ENCODE results near the gene UBE2L5. TPM values are rescaled to one million over a fixed set of nuclear protein-coding genes. Genes with fewer than 3 reads are reported as not detected.

Gene UBE2L5
- total and polyA plus RNA-seq, 2 experiments from 2014 or later: 0.06 TPM; not detected in 1

DNA sequence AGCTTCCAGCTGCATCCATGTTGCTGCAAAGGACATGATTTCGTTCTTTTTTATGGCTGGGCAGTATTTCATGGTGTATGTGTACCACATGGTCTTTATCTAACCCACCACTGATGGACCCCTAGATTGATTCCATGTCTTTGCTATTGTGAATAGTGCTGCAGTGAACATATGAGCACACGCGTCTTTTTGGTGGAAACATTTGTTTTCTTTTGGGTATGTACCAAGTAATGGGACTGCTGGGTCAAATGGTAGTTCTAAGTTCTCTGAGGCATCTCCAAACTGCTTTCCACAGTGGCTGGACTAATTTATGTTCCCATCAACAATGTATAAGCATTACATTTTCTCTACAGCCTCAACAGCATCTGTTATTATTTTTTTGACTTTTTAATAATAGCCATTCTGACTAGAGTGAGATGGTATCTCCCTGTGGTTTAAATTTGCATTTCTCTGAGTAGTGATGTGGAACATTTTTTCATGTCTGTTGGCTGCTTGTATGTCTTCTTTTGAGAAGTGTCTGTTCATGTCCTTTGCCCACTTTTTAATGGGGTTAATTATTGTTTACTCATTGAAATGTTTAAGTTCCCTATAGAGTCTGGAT, 6.8 kb upstream of the UBE2L5 start:
- H3K4me3 ChIP-seq: no peak overlapping the region
- no peak for TF ChIP-seq CTCF (IDR thresholded peaks at IDR 0.05; ENCODE audit: low read depth, low read length)
- H3K27me3 ChIP-seq: no peaks in the 10 kb centered on the region
- no peaks in the 10 kb centered on the region for H3K9me3 ChIP-seq (ENCODE audit: low read depth)
- H3K27ac ChIP-seq: no peak overlapping the region
- peaks cover 13% of the 10 kb centered on the region for H3K4me1 ChIP-seq (ENCODE audit: low read depth)
- DNase-seq (ENCODE audit: low read depth in 1 of 2, low spot score in 1 of 2): no peak
- H3K36me3 ChIP-seq: no peaks in the 10 kb centered on the region

GRCh38 chr13:30416471-30416870, 5.8 kb upstream of the UBE2L5 start:
- Histone ChIP-seq H3K27ac (peak overlapping the region; percentile 49), H3K36me3 (no peaks in the 10 kb centered on the region), H3K4me3 (no peak overlapping the region), H3K4me1 (ENCODE audit: low read depth) (peaks cover 13% of the 10 kb centered on the region), H3K27me3 (no peaks in the 10 kb centered on the region), H3K9me3 (ENCODE audit: low read depth) (no peaks in the 10 kb centered on the region)
- no peak for DNase-seq (ENCODE audit: low read depth in 1 of 2, low spot score in 1 of 2)
- TF ChIP-seq CTCF (IDR thresholded peaks at IDR 0.05; ENCODE audit: low read depth, low read length): no peak

GRCh38 chr13:30418075-30418716, 4.1 kb upstream of the UBE2L5 start:
- H3K9me3 ChIP-seq (ENCODE audit: low read depth): no peaks in the 10 kb centered on the region
- H3K4me1 ChIP-seq (ENCODE audit: low read depth): peaks cover 13% of the 10 kb centered on the region
- no peak for TF ChIP-seq CTCF (IDR thresholded peaks at IDR 0.05; ENCODE audit: low read depth, low read length)
- no peak overlapping the region for H3K27ac ChIP-seq
- no peaks in the 10 kb centered on the region for H3K27me3 ChIP-seq
- H3K4me3 ChIP-seq: no peak overlapping the region
- no peaks in the 10 kb centered on the region for H3K36me3 ChIP-seq
- DNase-seq (ENCODE audit: low read depth in 1 of 2, low spot score in 1 of 2): no peak

DNA sequence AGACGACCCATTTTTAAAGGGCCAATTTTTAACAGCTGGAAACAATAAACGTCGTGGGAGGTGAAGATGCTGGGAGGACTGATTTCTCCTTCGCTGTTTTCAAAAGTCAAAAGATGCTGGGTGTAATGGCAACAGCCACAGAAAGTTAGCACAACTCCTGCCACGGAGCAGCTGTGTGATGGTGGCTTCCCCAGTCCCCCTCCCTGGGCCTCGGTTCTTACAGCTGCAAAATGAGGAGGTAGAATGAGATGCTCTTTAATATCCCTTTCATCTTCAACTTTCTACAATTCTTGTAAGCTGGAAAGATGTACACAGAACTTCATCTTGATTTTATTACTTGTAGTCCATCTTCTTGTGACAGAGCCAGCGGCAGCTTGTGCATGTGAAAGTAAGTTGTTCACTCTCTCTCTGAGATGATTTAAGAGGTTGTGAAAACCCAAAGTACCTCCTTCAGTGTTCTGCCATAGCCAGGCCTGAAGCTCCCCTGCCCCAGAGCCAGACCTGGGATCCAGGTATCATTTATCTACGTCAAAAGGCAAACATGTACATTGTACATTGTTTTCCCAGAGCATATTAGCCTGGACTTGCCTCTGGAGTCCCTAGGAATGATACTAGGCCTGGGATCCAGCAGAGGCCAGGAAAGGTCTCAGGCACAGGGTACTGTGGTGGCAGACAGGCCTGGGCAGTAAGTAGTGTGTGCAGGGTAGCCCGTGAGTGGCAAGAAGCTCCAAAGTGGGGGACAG, 3.4 kb upstream of the UBE2L5 start:
- no peak overlapping the region for H3K4me3 ChIP-seq
- H3K36me3 ChIP-seq: no peaks in the 10 kb centered on the region
- no peak overlapping the region for H3K27ac ChIP-seq
- H3K9me3 ChIP-seq (ENCODE audit: low read depth): no peaks in the 10 kb centered on the region
- H3K4me1 ChIP-seq (ENCODE audit: low read depth): peaks cover 13% of the 10 kb centered on the region
- H3K27me3 ChIP-seq: no peaks in the 10 kb centered on the region
- no peak for DNase-seq (ENCODE audit: low read depth in 1 of 2, low spot score in 1 of 2)
- TF ChIP-seq CTCF (IDR thresholded peaks at IDR 0.05; ENCODE audit: low read depth, low read length): no peak

DNA sequence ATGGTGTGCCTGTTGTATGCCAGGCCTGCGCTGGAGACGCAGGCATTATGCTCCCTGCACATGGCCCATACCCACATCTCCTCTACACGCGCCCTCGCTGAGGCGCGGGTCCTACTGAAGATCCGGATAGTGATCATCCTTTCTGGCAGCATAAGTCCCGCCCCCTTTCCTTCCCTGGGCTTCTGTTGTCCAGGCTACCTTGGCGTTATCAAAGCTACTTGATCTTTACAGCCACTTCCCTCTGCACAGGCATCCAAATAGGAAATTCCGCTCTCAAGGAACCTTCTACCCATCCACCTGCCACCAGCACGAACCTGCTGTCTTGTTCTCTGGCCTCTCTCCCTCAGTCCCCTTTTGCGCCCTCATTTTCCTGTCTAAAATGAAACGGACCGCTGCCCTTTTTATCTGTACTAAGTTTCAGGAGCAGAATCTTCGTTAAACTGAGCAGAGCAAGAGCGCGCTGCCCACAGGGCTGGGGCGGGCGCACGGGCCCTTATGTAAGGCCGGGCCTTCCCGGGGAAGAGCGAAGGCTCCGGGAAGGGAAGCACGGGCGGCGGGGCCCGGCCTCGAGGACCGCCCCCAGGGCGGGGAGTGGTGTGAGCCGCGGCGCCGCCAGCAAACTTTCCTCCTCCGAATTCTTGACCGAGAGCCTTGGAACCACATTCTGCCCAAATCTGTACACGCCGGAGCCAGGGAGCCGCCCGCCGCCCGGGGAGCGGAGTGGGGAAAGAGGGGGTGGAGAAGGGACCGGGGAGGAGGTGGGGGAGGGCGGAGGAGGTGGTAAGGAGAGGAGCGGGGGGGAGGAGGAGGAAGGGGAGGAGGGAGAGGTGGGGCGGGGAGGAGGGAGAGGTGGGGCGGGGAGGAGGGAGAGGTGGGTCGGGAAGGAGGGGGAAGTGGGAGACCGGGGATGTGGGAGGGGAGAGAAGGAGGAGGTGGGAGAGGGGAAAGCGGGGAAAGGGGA, 920 bp upstream of the UBE2L5 start:
- H3K27ac ChIP-seq: peak overlapping the region; percentile 71
- H3K27me3 ChIP-seq: no peaks in the 10 kb centered on the region
- no peaks in the 10 kb centered on the region for H3K36me3 ChIP-seq
- H3K9me3 ChIP-seq (ENCODE audit: low read depth): no peaks in the 10 kb centered on the region
- H3K4me1 ChIP-seq (ENCODE audit: low read depth): peaks cover 8% of the 10 kb centered on the region
- DNase-seq (ENCODE audit: low read depth in 1 of 2, low spot score in 1 of 2): peak; percentile 87 to 95
- peak overlapping the region; percentile 53 for H3K4me3 ChIP-seq
- no peak for TF ChIP-seq CTCF (IDR thresholded peaks at IDR 0.05; ENCODE audit: low read depth, low read length)
